GM03348 (cell line): Measurements from ENCODE around the gene RNF168.
"Not testable (repeated sequence)": the region's sequence is repeated elsewhere in the genome, so short reads cannot be mapped to it uniquely, and the experiment has no call there.

Experiments used
- DNase-seq: peaks from one replicate; pipeline ENCODE4 v3.0.0; 2012; ENCODE audit warnings: low spot score

The RNF168 gene

DNA sequence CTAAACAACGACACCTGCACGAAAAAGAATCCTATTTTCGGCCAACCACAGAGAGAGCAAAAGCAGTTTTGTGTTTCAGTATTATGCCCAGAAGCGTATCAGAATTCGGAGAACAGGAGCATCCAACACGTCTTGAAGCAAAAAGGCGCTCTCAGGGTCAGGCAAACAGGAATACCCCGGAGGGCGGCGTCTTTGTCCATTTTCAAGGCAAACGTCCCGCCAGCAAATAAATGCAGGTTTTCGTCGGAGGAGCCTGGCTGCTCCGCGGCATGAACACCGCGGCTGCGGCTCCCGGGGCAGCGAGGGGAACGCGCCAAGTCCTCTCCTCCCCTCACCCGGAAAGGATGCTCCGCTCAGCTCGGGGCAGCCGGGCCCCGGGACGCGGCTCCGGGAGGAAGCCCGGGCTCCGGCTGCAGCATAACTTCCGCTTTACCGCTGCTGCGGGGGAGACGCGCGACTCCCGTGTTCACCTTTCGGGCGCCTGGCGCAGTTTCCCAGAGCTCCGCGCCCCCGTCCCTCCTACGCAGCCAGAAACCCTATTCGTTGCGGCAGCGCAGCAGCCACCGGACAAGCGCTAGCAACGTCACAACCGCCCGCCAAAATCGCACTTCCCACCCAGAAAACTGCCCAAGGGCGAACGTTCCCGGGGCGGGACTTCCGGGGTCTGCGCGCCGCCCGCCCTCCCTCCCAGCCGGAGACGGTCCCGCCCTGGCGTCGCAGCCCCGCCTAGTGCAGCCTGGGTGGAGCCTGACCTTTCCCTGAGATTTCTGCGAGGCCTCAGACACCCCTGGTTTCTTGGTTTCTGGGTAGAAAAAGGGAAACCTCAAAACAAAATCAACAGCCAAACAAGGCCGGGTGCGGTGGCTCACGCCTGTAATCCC lies at the start of gene RNF168:
Gene RNF168, minus strand, starts transcription at position 573 of the 881 bp plus-strand sequence. CDS start 595 bp downstream, outside the sequence.
- DNase-seq, result peak; percentile 96

DNA sequence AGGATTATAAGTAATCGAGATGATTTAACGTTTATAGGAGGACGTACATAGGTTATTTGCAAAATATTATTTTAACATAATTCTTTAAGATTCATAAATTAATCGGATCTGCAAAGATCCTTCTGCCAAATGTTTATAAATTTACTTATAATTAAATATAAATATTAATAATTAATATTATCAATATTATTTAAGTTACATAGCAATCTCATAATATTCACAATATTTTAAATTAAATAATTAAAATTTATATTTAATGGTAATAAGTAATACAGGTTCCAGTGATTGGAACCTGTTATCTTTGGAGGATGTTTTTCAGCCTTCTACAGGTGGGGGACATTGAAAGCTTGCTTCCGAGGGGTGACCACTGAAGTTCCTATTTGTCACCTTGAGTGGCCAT lies 48.7 kb upstream of the RNF168 start:
- DNase-seq, result no peak

GRCh38 chr3:196550172-196550571 lies 46.6 kb upstream of the RNF168 start:
- DNase-seq, result not testable (repeated sequence)

GRCh38 chr3:196549312-196549711 lies 45.7 kb upstream of the RNF168 start:
- DNase-seq, result not testable (repeated sequence)

- DNase-seq, result no peak
These were observed 43.5 kb upstream of the RNF168 start for GRCh38 chr3:196547067-196547466.

DNA sequence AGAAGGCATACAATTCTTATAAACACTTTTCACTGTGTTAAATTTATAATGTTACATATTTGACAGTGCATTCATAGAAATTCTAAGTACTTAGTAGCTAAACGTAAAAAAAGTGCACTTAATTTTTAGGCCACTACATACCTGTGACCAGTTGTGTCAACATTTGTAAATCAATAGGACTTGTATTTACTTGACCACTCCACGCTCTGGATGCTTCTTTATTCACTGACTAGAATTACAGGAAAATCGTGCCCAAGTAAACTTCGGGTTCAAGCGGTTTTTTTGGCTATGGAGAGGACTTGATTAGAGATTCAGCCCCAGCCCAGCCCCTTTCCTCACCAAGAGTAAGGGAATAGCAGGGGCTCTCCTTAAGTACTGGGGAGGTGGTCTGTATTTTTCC lies 43.0 kb upstream of the RNF168 start:
- DNase-seq, result no peak

- no peak for DNase-seq
These were observed 41.0 kb upstream of the RNF168 start for GRCh38 chr3:196544491-196544992.

DNA sequence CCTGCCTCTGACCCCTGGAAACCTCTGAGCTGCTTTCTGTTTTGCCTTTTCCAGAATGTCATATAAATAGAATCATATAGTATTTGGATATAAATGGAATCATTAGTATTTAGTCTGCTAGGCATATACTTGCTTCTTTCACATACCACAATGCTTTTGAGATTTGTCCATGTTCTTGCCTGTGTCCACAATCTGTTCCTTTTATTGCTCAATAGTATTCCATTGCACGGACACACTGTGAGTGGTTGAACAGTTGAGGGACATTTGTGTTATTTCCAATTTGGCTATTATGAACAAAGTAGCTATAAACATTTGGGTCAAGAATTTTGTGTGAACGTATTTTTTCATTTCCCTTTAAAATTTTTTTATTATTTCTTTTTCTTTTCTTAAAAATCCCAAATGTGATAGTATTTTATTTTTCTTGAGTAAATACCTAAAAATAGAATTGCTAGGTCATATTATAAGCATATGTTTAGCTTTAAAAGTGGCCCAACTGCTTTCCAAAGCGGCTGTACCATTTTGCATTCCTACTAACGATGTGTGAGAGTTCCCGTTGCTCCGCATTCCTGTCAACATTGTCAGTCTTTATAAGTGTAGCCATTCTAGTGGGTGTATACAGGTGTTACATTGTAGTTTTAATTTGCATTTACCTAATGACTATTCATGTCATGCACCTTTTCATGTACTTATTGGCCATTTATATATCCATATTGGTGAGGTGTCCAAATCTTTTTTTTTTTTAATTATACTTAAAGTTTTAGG lies 38.3 kb upstream of the RNF168 start:
- no peak for DNase-seq

GRCh38 chr3:196537319-196537984 lies 33.9 kb upstream of the RNF168 start:
- DNase-seq, result peak; percentile 40

DNA sequence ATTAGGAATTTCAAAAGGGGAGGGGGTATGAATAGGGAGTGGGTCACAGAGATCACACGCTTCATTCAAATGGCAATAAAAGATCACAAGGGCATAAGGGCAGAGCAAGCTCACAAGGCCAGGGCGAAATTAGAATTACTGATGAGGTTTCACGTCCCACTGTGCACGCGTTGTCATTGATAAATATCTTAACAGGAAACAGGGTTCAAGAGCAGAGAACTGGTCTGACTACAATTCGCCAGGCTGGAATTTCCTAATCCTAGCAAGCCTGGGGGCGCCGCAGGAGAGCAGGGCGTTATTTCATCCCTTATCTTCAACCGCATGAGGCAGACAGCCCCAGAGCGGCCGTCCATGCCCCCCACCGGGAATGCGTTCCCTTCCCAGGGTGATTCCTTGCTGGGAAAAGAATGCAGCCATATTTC lies 29.7 kb upstream of the RNF168 start:
- no peak for DNase-seq

- DNase-seq, result no peak
These were observed 27.9 kb upstream of the RNF168 start for GRCh38 chr3:196531418-196531817.

GRCh38 chr3:196528639-196529233 lies 25.2 kb upstream of the RNF168 start:
- DNase-seq, result peak; percentile 96

GRCh38 chr3:196525141-196525540 lies 21.6 kb upstream of the RNF168 start:
- no peak for DNase-seq

- DNase-seq, result no peak
These were observed 21.0 kb upstream of the RNF168 start for GRCh38 chr3:196524527-196524926.

DNA sequence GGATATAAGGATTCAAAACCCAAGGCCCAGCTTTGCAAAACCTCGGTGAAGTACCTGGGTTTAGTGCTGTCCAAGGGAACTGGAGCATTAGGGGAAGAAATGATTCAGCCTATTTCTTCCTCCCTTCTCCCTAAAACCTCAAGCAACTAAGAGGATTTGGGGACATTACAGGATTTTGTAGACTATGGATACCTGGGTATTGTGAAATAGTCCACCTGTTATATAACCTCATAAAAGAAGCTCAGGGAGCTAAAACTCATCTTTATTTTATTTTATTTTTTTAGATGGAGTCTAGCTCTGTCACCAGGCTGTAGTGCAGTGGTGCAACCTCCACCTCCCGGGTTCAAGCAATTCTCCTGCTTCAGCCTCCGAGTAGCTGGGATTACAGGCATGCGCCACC lies 20.3 kb upstream of the RNF168 start:
- DNase-seq, result no peak

GRCh38 chr3:196521291-196521690 lies 17.7 kb upstream of the RNF168 start:
- DNase-seq, result not testable (repeated sequence)

DNA sequence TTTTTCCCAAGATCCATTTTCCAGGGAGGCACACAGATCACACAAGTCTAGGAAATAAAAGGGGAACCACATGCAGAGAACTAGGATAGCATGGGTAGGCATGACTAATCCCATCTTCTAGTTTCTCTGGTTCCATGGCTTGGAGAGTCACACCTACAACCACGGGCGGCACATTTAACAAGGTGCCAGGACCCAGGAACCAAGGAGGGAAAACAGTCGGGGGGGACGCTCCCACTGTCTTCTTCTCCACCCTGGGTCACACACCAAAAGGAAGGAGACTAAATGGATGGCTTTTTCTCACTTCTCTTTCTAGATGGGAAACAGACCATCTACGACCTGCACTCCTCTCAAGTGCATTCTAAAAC lies 16.1 kb upstream of the RNF168 start:
- no peak for DNase-seq

- DNase-seq, result peak; percentile 73
These were observed 15.6 kb upstream of the RNF168 start for GRCh38 chr3:196518966-196519717.

- DNase-seq, result no peak
These were observed 14.4 kb upstream of the RNF168 start for GRCh38 chr3:196517919-196518318.

DNA sequence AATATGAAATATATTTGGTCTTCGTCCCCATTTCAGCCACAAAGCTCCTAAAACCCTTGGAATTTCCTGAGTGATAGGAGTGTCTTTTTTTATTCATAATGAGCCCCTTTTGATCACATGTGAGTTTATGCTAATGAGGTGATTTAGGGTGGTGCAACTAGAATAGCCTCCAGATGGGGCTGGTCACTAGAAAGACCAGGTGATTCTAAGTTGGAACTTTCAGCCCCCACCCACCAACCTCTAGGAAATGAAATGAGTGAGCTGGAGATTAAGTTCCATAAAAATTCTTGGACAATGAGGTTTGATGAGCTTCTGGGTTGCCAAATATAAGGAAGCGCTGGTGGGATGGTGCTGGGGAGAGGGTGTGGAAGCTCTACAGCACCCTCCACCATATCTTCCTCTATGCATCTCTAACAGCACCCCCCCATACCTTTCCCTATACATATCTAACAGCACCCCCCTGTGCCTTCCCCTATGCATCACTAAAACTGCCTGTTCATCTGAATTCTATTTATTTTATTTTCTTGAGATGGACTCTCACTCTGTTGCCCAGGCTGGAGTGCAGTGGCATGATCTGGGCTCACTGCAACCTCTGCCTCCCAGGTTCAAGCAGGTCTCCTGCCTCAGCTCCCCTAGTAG lies 13.7 kb upstream of the RNF168 start:
- no peak for DNase-seq
